Endodermal cell (in vitro differentiated cells): Measurements from ENCODE around the gene ADRM1. TPM values are rescaled to one million over a fixed set of nuclear protein-coding genes. Genes with fewer than 3 reads are reported as not detected.

Experiments
- DNase-seq: peaks from one replicate; pipeline ENCODE4 v3.0.0-alpha.2; 2017
- H3K27ac ChIP-seq: 2 replicates; pipeline ENCODE4 v1.5.1; 2013; ENCODE audit warnings: mild to moderate bottlenecking, low read depth, low read length, moderate library complexity
- H3K27me3 ChIP-seq: 2 replicates; pipeline ENCODE4 v1.6.1; 2013; ENCODE audit warnings: mild to moderate bottlenecking, low read length, moderate library complexity; ENCODE audit not compliant: insufficient read depth, control insufficient read depth, poor library complexity, severe bottlenecking
- H3K36me3 ChIP-seq: 2 replicates; pipeline ENCODE4 v1.7.0; 2013; ENCODE audit warnings: mild to moderate bottlenecking, low read length, moderate library complexity; ENCODE audit not compliant: control insufficient read depth, insufficient read depth
- H3K4me1 ChIP-seq: one replicate; pipeline ENCODE4 v1.7.0; 2013; ENCODE audit warnings: low read length; ENCODE audit not compliant: control insufficient read depth, insufficient read depth
- H3K4me3 ChIP-seq: 2 replicates; pipeline ENCODE4 v1.5.1; 2013; ENCODE audit warnings: mild to moderate bottlenecking, low read length, moderate library complexity
- H3K9ac ChIP-seq: 2 replicates; pipeline ENCODE4 v1.6.1; 2013; ENCODE audit warnings: mild to moderate bottlenecking, low read length, moderate library complexity; ENCODE audit not compliant: poor library complexity, severe bottlenecking; ENCODE audit errors: extremely low read depth
- H3K9me3 ChIP-seq: 2 replicates; pipeline ENCODE4 v1.6.1; 2013; ENCODE audit warnings: mild to moderate bottlenecking, low read length, moderate library complexity; ENCODE audit not compliant: control insufficient read depth
- H3K27ac Mint-ChIP-seq: 2 replicates; pipeline ENCODE4 v1.8.0; 2020; ENCODE audit warnings: mixed read lengths
- H3K27me3 Mint-ChIP-seq: 2 replicates; pipeline ENCODE4 v1.8.0; 2021; ENCODE audit warnings: mild to moderate bottlenecking, mixed read lengths; ENCODE audit not compliant: insufficient read depth
- H3K36me3 Mint-ChIP-seq: 2 replicates; pipeline ENCODE4 v1.8.0; 2020; ENCODE audit warnings: low read depth, mixed read lengths
- H3K4me1 Mint-ChIP-seq: 2 replicates; pipeline ENCODE4 v1.8.0; 2020; ENCODE audit warnings: mixed read lengths
- H3K4me3 Mint-ChIP-seq: 2 replicates; pipeline ENCODE4 v1.8.0; 2020; ENCODE audit warnings: mild to moderate bottlenecking, moderate library complexity, mixed read lengths
- H3K9me3 Mint-ChIP-seq: 2 replicates; pipeline ENCODE4 v1.8.0; 2020; ENCODE audit warnings: mild to moderate bottlenecking, mixed read lengths
- WGBS, 2 experiments: methylation state at CpG; one replicate each; pipeline versions ENCODE4 v1.1.5 to v1.1.7; 2013; ENCODE audit warnings: missing lambda C conversion rate in 2 of 2, mixed read lengths in 1 of 2; ENCODE audit not compliant: insufficient coverage in 1 of 2, insufficient read length in 1 of 2; 5-methylcytosine and 5-hydroxymethylcytosine counted together
- total RNA-seq, 2 donors: library from RNA; stranded (reverse); fragmentation: NEBNext Ultra II Directional in 1 of 2; extraction: Animal tissue kit (Norgen Biotek cat#: 25700) in 1 of 2; gene quantifications; 2 replicates in 1 of 2; 3 replicates in 1 of 2; pipeline ENCODE4 v1.2.1, GENCODE V29; 2021
- TF ChIP-seq, protein P1 (sequence below): fragments of 200-600 bp; sonication (generic); conservative IDR thresholded peaks from 2 replicates; pipeline ENCODE4 v1.5.0; 2021; ENCODE audit warnings: antibody characterized with exemption, mild to moderate bottlenecking

Gene ADRM1
- total RNA-seq, 2 donors from 2014 or later: 105 to 106 TPM

DNA sequence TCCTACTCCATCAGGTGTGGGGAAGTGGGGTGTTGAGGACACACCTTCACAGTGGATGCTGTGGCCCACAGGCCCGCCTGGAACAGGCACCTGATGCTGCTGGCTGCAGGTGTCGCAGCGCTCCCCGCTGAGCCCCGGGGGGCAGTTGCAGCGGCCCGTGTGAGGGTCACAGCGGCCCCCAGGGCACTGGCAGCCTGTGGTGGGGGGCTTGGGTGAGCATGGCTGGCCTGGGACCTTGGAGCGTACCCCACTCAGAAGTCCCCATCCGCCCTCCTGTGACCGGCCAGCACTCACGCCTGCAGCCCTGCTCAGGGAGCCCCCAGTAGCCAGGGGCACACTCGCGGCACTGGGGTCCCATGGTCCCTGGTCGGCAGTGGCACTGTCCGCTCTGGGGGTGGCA, 19.2 kb downstream of the ADRM1 start:
- Mint-ChIP-seq H3K4me1 (no peaks in the 10 kb centered on the region), H3K36me3 (peaks cover 65% of the 10 kb centered on the region), H3K27ac (no peak overlapping the region), H3K27me3 (no peaks in the 10 kb centered on the region), H3K4me3 (no peak overlapping the region), H3K9me3 (peaks cover 3% of the 10 kb centered on the region)
- H3K4me1 ChIP-seq: no peaks in the 10 kb centered on the region
- 90 to 97% methylated on average over 14 to 16 of the region's 16 CpGs for WGBS, 2 experiments
- no peak for DNase-seq
- H3K27ac ChIP-seq: no peak overlapping the region
- H3K9ac ChIP-seq: no peak overlapping the region
- H3K9me3 ChIP-seq: no peaks in the 10 kb centered on the region
- no peak overlapping the region for H3K4me3 ChIP-seq
- peaks cover 55% of the 10 kb centered on the region for H3K36me3 ChIP-seq
- TF ChIP-seq, protein P1, sequence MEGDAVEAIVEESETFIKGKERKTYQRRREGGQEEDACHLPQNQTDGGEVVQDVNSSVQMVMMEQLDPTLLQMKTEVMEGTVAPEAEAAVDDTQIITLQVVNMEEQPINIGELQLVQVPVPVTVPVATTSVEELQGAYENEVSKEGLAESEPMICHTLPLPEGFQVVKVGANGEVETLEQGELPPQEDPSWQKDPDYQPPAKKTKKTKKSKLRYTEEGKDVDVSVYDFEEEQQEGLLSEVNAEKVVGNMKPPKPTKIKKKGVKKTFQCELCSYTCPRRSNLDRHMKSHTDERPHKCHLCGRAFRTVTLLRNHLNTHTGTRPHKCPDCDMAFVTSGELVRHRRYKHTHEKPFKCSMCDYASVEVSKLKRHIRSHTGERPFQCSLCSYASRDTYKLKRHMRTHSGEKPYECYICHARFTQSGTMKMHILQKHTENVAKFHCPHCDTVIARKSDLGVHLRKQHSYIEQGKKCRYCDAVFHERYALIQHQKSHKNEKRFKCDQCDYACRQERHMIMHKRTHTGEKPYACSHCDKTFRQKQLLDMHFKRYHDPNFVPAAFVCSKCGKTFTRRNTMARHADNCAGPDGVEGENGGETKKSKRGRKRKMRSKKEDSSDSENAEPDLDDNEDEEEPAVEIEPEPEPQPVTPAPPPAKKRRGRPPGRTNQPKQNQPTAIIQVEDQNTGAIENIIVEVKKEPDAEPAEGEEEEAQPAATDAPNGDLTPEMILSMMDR: no peak
- H3K27me3 ChIP-seq: no peaks in the 10 kb centered on the region

DNA sequence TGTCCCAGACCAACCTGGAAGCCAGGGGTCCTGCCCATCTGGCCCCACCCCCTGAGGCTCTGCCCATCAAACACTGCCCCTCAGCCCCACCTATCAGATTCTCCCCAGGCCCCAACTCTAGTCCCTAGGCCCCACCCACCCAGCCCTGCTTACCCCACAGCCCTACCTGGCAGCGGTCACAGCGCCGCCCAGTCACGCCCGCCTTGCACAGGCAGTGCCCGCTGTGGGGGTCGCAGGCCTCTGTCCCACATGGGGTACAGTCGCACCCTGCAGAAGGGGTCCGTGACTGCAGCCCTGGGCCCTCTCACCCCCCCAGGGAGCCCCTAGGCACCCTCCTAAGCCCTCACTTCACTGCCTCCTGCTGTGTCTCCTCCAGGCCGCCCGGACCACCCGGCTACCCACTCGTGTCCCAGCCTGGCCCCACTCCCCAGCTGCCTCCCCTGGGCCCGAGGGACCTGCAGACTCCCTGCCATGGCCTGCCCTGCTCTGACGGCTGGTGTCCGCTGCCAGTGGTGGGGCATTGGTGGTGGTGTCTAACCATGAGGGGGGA, 19.8 kb downstream of the ADRM1 start:
- no peaks in the 10 kb centered on the region for H3K4me1 ChIP-seq

DNA sequence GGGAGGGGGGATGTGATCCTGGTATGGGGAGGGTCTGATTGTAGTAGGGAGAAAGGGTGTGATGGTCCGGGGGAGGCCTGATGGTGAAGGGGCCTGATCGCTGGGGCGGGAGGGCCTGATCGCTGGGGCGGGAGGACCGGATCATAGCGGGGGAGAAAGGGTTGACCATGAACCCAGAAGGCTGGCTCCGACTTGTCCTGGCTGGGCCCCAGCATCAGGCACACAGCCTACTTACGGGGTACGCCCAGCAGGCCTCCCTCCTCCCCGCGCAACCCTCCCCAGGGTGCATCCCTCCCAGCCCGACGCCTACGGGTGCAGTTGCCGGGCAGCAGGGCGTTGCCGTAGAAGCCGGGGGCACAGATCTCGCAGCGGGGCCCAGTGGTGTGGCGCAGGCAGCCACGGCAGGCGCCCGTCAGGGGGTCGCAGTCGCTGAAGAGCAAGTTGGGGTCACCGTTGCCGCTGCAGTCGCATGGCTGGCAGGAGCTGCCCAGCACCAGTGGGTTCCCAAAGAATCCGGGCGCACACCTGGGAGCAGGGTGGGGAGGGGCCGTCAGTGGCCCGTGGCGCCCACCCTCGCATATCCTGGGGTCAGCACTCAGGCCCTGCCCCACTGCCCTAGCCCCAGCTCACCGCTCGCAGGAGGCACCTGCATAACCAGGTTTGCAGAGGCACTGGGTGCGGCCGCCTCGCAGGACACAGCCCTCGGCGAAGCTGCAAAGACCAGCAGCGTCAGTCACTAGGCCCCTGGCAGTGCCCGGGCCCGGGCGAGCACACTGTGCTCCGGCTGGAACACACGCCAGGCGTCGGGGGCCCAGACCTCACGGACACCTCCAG, 20.6 kb downstream of the ADRM1 start:
- H3K4me3 ChIP-seq: no peak overlapping the region
- H3K4me1 Mint-ChIP-seq: no peaks in the 10 kb centered on the region
- H3K27ac ChIP-seq: no peak overlapping the region
- peaks cover 59% of the 10 kb centered on the region for H3K36me3 ChIP-seq
- H3K4me3 Mint-ChIP-seq: no peak overlapping the region
- no peaks in the 10 kb centered on the region for H3K9me3 ChIP-seq
- H3K36me3 Mint-ChIP-seq: peaks cover 68% of the 10 kb centered on the region
- no peaks in the 10 kb centered on the region for H3K4me1 ChIP-seq
- TF ChIP-seq, protein P1: no peak
- peaks cover 3% of the 10 kb centered on the region for H3K9me3 Mint-ChIP-seq
- no peaks in the 10 kb centered on the region for H3K27me3 Mint-ChIP-seq
- WGBS, 2 experiments: 91 to 99% methylated on average over 22 to 52 of the region's 52 CpGs
- H3K27ac Mint-ChIP-seq: no peak overlapping the region
- no peak for DNase-seq
- H3K27me3 ChIP-seq: no peaks in the 10 kb centered on the region
- H3K9ac ChIP-seq: no peak overlapping the region

More for the DNA sequence above, 19.8 kb downstream of the ADRM1 start:
- H3K27me3 Mint-ChIP-seq: no peaks in the 10 kb centered on the region
- H3K9me3 Mint-ChIP-seq: peaks cover 3% of the 10 kb centered on the region
- no peak overlapping the region for H3K4me3 ChIP-seq
- peaks cover 65% of the 10 kb centered on the region for H3K36me3 Mint-ChIP-seq
- TF ChIP-seq, protein P1: no peak
- 97 to 100% methylated on average over 1 to 16 of the region's 16 CpGs for WGBS, 2 experiments
- no peaks in the 10 kb centered on the region for H3K9me3 ChIP-seq
- no peak overlapping the region for H3K4me3 Mint-ChIP-seq
- H3K27ac Mint-ChIP-seq: no peak overlapping the region
- H3K4me1 Mint-ChIP-seq: no peaks in the 10 kb centered on the region
- peaks cover 55% of the 10 kb centered on the region for H3K36me3 ChIP-seq
- no peaks in the 10 kb centered on the region for H3K27me3 ChIP-seq
- H3K9ac ChIP-seq: no peak overlapping the region
- DNase-seq: no peak
- no peak overlapping the region for H3K27ac ChIP-seq
